WTC11 (cell line): ENCODE results near the gene PRAMEF20.

Source experiments
- ATF3 ChIP-seq: sonication (generic); formaldehyde crosslinking; conservative IDR thresholded peaks from 2 replicates; pipeline ENCODE4 v1.8.1; 2022; ENCODE audit warnings: mild to moderate bottlenecking, missing genetic modification reagents
- CREB1 ChIP-seq: sonication (generic); formaldehyde crosslinking; IDR thresholded peaks from 2 replicates; pipeline ENCODE4 v1.8.0; 2023; ENCODE audit warnings: mild to moderate bottlenecking, missing genetic modification reagents
- E2F5 ChIP-seq: sonication (generic); formaldehyde crosslinking; IDR thresholded peaks from 2 replicates; pipeline ENCODE4 v1.8.1; 2022; ENCODE audit warnings: mild to moderate bottlenecking, moderate library complexity, missing genetic modification reagents
- FOXP4 ChIP-seq: sonication (generic); formaldehyde crosslinking; IDR thresholded peaks from 2 replicates; pipeline ENCODE4 v1.8.0; 2022; ENCODE audit warnings: mild to moderate bottlenecking, missing genetic modification reagents
- RELA ChIP-seq: sonication (generic); formaldehyde crosslinking; IDR thresholded peaks from 2 replicates; pipeline ENCODE4 v1.8.1; 2022; ENCODE audit warnings: missing genetic modification reagents, mild to moderate bottlenecking, borderline replicate concordance
- SMAD3 ChIP-seq: sonication (generic); formaldehyde crosslinking; IDR thresholded peaks from 2 replicates; pipeline ENCODE4 v1.8.0; 2022; ENCODE audit warnings: missing genetic modification reagents, mild to moderate bottlenecking, borderline replicate concordance
- ZNF121 ChIP-seq: sonication (generic); formaldehyde crosslinking; IDR thresholded peaks from 2 replicates; pipeline ENCODE4 v1.8.0; 2023; ENCODE audit warnings: missing genetic modification reagents
- TF ChIP-seq, protein P1 (sequence below): sonication (generic); formaldehyde crosslinking; IDR thresholded peaks from 2 replicates; pipeline ENCODE4 v1.8.0; 2022; ENCODE audit warnings: missing genetic modification reagents
- TF ChIP-seq, protein P2 (sequence below): fragments of 200-600 bp; IDR thresholded peaks from 2 replicates; pipeline ENCODE4 v1.8.0; 2022; ENCODE audit warnings: antibody characterized with exemption
- TF ChIP-seq, protein P3 (sequence below): sonication (generic); formaldehyde crosslinking; IDR thresholded peaks from 2 replicates; pipeline ENCODE4 v1.8.1; 2023; ENCODE audit warnings: mild to moderate bottlenecking, moderate library complexity, missing genetic modification reagents

DNA sequence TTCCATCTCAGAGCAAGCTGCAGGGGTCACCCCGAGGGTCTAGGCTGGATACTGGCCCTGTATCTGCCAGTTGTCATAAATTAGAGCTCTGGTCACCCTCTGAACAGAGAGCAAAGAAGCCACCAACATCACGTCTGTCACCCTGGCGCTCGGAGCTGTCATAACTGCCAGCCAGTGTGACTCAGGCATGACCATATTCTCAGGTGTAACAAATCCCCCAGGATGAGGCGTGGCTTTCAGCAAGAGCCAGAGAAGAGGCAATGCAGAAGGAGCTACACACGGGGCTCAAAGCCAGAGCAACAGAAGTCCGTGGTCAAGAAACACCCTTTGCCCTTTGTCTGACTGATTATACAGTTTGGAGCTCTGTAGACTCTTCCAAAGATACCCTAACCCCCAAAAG lies 40.0 kb downstream of the PRAMEF20 start:
- no peak for TF ChIP-seq ZNF121
- TF ChIP-seq CREB1: no peak
- TF ChIP-seq, protein P1, sequence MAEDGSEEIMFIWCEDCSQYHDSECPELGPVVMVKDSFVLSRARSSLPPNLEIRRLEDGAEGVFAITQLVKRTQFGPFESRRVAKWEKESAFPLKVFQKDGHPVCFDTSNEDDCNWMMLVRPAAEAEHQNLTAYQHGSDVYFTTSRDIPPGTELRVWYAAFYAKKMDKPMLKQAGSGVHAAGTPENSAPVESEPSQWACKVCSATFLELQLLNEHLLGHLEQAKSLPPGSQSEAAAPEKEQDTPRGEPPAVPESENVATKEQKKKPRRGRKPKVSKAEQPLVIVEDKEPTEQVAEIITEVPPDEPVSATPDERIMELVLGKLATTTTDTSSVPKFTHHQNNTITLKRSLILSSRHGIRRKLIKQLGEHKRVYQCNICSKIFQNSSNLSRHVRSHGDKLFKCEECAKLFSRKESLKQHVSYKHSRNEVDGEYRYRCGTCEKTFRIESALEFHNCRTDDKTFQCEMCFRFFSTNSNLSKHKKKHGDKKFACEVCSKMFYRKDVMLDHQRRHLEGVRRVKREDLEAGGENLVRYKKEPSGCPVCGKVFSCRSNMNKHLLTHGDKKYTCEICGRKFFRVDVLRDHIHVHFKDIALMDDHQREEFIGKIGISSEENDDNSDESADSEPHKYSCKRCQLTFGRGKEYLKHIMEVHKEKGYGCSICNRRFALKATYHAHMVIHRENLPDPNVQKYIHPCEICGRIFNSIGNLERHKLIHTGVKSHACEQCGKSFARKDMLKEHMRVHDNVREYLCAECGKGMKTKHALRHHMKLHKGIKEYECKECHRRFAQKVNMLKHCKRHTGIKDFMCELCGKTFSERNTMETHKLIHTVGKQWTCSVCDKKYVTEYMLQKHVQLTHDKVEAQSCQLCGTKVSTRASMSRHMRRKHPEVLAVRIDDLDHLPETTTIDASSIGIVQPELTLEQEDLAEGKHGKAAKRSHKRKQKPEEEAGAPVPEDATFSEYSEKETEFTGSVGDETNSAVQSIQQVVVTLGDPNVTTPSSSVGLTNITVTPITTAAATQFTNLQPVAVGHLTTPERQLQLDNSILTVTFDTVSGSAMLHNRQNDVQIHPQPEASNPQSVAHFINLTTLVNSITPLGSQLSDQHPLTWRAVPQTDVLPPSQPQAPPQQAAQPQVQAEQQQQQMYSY (CRISPR knock-in tag): no peak
- TF ChIP-seq, protein P2, sequence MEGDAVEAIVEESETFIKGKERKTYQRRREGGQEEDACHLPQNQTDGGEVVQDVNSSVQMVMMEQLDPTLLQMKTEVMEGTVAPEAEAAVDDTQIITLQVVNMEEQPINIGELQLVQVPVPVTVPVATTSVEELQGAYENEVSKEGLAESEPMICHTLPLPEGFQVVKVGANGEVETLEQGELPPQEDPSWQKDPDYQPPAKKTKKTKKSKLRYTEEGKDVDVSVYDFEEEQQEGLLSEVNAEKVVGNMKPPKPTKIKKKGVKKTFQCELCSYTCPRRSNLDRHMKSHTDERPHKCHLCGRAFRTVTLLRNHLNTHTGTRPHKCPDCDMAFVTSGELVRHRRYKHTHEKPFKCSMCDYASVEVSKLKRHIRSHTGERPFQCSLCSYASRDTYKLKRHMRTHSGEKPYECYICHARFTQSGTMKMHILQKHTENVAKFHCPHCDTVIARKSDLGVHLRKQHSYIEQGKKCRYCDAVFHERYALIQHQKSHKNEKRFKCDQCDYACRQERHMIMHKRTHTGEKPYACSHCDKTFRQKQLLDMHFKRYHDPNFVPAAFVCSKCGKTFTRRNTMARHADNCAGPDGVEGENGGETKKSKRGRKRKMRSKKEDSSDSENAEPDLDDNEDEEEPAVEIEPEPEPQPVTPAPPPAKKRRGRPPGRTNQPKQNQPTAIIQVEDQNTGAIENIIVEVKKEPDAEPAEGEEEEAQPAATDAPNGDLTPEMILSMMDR: no peak
- no peak for TF ChIP-seq RELA (CRISPR knock-in tag)
- no peak for TF ChIP-seq E2F5 (CRISPR knock-in tag)
- TF ChIP-seq ATF3 (CRISPR knock-in tag): no peak
- no peak for TF ChIP-seq SMAD3
- TF ChIP-seq FOXP4 (CRISPR knock-in tag): no peak
- TF ChIP-seq, protein P3, sequence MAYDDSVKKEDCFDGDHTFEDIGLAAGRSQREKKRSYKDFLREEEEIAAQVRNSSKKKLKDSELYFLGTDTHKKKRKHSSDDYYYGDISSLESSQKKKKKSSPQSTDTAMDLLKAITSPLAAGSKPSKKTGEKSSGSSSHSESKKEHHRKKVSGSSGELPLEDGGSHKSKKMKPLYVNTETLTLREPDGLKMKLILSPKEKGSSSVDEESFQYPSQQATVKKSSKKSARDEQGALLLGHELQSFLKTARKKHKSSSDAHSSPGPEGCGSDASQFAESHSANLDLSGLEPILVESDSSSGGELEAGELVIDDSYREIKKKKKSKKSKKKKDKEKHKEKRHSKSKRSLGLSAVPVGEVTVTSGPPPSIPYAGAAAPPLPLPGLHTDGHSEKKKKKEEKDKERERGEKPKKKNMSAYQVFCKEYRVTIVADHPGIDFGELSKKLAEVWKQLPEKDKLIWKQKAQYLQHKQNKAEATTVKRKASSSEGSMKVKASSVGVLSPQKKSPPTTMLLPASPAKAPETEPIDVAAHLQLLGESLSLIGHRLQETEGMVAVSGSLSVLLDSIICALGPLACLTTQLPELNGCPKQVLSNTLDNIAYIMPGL (CRISPR knock-in tag): no peak
